ENCODE data around the gene SLCO4C1. TPM values are rescaled to one million over a fixed set of nuclear protein-coding genes. Genes with fewer than 3 reads are reported as not detected.
"Not testable (repeated sequence)": the region's sequence is repeated elsewhere in the genome, so short reads cannot be mapped to it uniquely, and the experiment has no call there.

The SLCO4C1 gene
- polyA plus RNA-seq (2013, experiment 1 of 2; ENCODE audit: insufficient read length), result 0.06 TPM
- polyA plus RNA-seq (2013, experiment 2 of 2; ENCODE audit: insufficient read length), result 0.05 TPM

- peak; percentile 23 for DNase-seq
These were observed at the start of gene SLCO4C1 for GRCh38 chr5:102296178-102296817. Gene SLCO4C1 (minus strand): TSS chr5:102296284. CDS start chr5:102296262, 22 bp downstream.

GRCh38 chr5:102341681-102342288 lies 45.7 kb upstream of the SLCO4C1 start:
- DNase-seq, result no peak

GRCh38 chr5:102324714-102325113 lies 28.6 kb upstream of the SLCO4C1 start:
- DNase-seq, result no peak

- not testable (repeated sequence) for DNase-seq
These were observed 22.7 kb upstream of the SLCO4C1 start for GRCh38 chr5:102318801-102319200.

GRCh38 chr5:102314328-102314727 lies 18.2 kb upstream of the SLCO4C1 start:
- no peak for DNase-seq

- no peak for DNase-seq
These were observed 17.8 kb upstream of the SLCO4C1 start for GRCh38 chr5:102313912-102314311.

- DNase-seq, result peak; percentile 26
These were observed 16.7 kb upstream of the SLCO4C1 start for GRCh38 chr5:102312586-102313370.

GRCh38 chr5:102309586-102309985 lies 13.5 kb upstream of the SLCO4C1 start:
- no peak for DNase-seq

GRCh38 chr5:102307232-102307631 lies 11.1 kb upstream of the SLCO4C1 start:
- no peak for DNase-seq

GRCh38 chr5:102306121-102306520 lies 10.0 kb upstream of the SLCO4C1 start:
- DNase-seq, result no peak

- DNase-seq, result no peak
These were observed 428 bp downstream of the SLCO4C1 start for GRCh38 chr5:102295534-102296177.

- no peak for DNase-seq
These were observed 1.1 kb downstream of the SLCO4C1 start for GRCh38 chr5:102294886-102295395.

GRCh38 chr5:102290004-102290403 lies 6.1 kb downstream of the SLCO4C1 start:
- DNase-seq, result no peak

GRCh38 chr5:102289251-102289899 lies 6.7 kb downstream of the SLCO4C1 start:
- DNase-seq, result no peak

- no peak for DNase-seq
These were observed 7.5 kb downstream of the SLCO4C1 start for GRCh38 chr5:102288630-102289029.

- no peak for DNase-seq
These were observed 9.6 kb downstream of the SLCO4C1 start for GRCh38 chr5:102286476-102286875.

GRCh38 chr5:102283102-102283797 lies 12.8 kb downstream of the SLCO4C1 start:
- DNase-seq, result no peak

- DNase-seq, result no peak
These were observed 16.4 kb downstream of the SLCO4C1 start for GRCh38 chr5:102279711-102280110.

GRCh38 chr5:102278231-102278630 lies 17.9 kb downstream of the SLCO4C1 start:
- DNase-seq, result no peak

GRCh38 chr5:102277144-102277543 lies 18.9 kb downstream of the SLCO4C1 start:
- no peak for DNase-seq

GRCh38 chr5:102271759-102272158 lies 24.3 kb downstream of the SLCO4C1 start:
- no peak for DNase-seq

GRCh38 chr5:102270036-102270435 lies 26.0 kb downstream of the SLCO4C1 start:
- DNase-seq, result no peak

Measured in fibroblast of skin of abdomen (primary cell).